PC-9 (cell line): ENCODE data around the gene EPB41L2.

Experiments
- EZH2 ChIP-seq: fragments of 200-600 bp; sonication (generic); IDR thresholded peaks from 2 replicates; pipeline ENCODE4 v1.8.0; 2017; ENCODE audit warnings: antibody characterized with exemption, low read depth
- TF ChIP-seq, protein P1 (sequence below): fragments of 200-600 bp; sonication (generic); conservative IDR thresholded peaks from 2 replicates; pipeline ENCODE4 v1.6.1; 2017; ENCODE audit warnings: mixed run types, antibody characterized with exemption, mild to moderate bottlenecking, moderate library complexity

DNA sequence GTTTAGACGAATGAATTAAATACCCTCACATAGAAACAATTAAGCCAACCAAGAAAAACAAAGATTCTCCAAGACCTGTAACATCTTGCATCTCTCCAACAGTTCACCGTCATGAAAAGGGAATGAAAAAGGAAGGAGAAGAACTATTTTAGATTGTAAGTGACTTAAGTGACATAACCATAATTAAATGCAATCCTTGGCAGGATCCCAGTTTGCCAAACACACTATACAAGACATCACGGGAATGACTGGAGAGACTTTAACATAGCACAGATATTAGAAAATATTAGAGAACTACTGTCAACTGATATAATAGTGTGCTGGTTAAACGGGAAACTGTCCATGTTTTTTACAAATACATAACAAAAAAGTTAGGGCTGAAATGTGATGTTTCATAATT, 22.2 kb downstream of the EPB41L2 start:
- TF ChIP-seq, protein P1, sequence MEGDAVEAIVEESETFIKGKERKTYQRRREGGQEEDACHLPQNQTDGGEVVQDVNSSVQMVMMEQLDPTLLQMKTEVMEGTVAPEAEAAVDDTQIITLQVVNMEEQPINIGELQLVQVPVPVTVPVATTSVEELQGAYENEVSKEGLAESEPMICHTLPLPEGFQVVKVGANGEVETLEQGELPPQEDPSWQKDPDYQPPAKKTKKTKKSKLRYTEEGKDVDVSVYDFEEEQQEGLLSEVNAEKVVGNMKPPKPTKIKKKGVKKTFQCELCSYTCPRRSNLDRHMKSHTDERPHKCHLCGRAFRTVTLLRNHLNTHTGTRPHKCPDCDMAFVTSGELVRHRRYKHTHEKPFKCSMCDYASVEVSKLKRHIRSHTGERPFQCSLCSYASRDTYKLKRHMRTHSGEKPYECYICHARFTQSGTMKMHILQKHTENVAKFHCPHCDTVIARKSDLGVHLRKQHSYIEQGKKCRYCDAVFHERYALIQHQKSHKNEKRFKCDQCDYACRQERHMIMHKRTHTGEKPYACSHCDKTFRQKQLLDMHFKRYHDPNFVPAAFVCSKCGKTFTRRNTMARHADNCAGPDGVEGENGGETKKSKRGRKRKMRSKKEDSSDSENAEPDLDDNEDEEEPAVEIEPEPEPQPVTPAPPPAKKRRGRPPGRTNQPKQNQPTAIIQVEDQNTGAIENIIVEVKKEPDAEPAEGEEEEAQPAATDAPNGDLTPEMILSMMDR: no peak
- no peak for TF ChIP-seq EZH2
